ENCODE measurements around the gene COPA. TPM values are rescaled to one million over a fixed set of nuclear protein-coding genes. Genes with fewer than 3 reads are reported as not detected.
"Not testable (repeated sequence)": the region's sequence is repeated elsewhere in the genome, so short reads cannot be mapped to it uniquely, and the experiment has no call there.

Gene COPA
- total RNA-seq, 2 donors from 2014 or later: 165 to 172 TPM

GRCh38 chr1:160340146-160340545 lies 2.9 kb downstream of the COPA start:
- intact Hi-C loops (cut with DNase I): no loop called here
- no peak for DNase-seq (ENCODE audit: low spot score)

- intact Hi-C loops (cut with DNase I): no loop called here
- DNase-seq (ENCODE audit: low spot score): no peak
Measured at GRCh38 chr1:160338580-160338979, 4.5 kb downstream of the COPA start.

GRCh38 chr1:160332516-160332915 lies 10.5 kb downstream of the COPA start:
- intact Hi-C loops (cut with DNase I): no loop called here

GRCh38 chr1:160330119-160330518 lies 12.9 kb downstream of the COPA start:
- DNase-seq (ENCODE audit: low spot score): no peak
- intact Hi-C loops (cut with DNase I): no loop called here

More at GRCh38 chr1:160332516-160332915, 10.5 kb downstream of the COPA start:
- DNase-seq (ENCODE audit: low spot score): no peak

GRCh38 chr1:160328184-160328583 lies 14.9 kb downstream of the COPA start:
- DNase-seq (ENCODE audit: low spot score): no peak
- intact Hi-C loops (cut with DNase I): no loop called here

GRCh38 chr1:160326418-160326817 lies 16.6 kb downstream of the COPA start:
- DNase-seq (ENCODE audit: low spot score): no peak
- intact Hi-C loops (cut with DNase I): no loop called here

GRCh38 chr1:160325252-160325651 lies 17.8 kb downstream of the COPA start:
- DNase-seq (ENCODE audit: low spot score): no peak
- intact Hi-C loops (cut with DNase I): no loop called here

- no peak for DNase-seq (ENCODE audit: low spot score)
- intact Hi-C loops (cut with DNase I): no loop called here
Measured at GRCh38 chr1:160322831-160323230, 20.2 kb downstream of the COPA start.

- intact Hi-C loops (cut with DNase I): no loop called here
Measured at GRCh38 chr1:160315359-160315758, 27.7 kb downstream of the COPA start.

GRCh38 chr1:160309571-160309970 lies 33.5 kb downstream of the COPA start:
- DNase-seq (ENCODE audit: low spot score): no peak
- intact Hi-C loops (cut with DNase I): no loop called here

More at GRCh38 chr1:160315359-160315758, 27.7 kb downstream of the COPA start:
- DNase-seq (ENCODE audit: low spot score): no peak

GRCh38 chr1:160309185-160309557 lies 33.9 kb downstream of the COPA start:
- intact Hi-C loops (cut with DNase I): no loop called here
- DNase-seq (ENCODE audit: low spot score): no peak

- intact Hi-C loops (cut with DNase I): no loop called here
- no peak for DNase-seq (ENCODE audit: low spot score)
Measured at GRCh38 chr1:160308451-160309184, 34.4 kb downstream of the COPA start.

- DNase-seq (ENCODE audit: low spot score): no peak
- intact Hi-C loops (cut with DNase I): no loop called here
Measured at GRCh38 chr1:160307118-160307791, 35.8 kb downstream of the COPA start.

- intact Hi-C loops (cut with DNase I): no loop called here
- no peak for DNase-seq (ENCODE audit: low spot score)
Measured at GRCh38 chr1:160300173-160300572, 42.9 kb downstream of the COPA start.

- no peak for DNase-seq (ENCODE audit: low spot score)
- intact Hi-C loops (cut with DNase I): no loop called here
Measured at GRCh38 chr1:160296036-160296435, 47.0 kb downstream of the COPA start.

GRCh38 chr1:160293020-160293968 lies 49.8 kb downstream of the COPA start:
- no peak for DNase-seq (ENCODE audit: low spot score)
- intact Hi-C loops (cut with DNase I): no loop called here

- no peak for DNase-seq (ENCODE audit: low spot score)
- intact Hi-C loops (cut with DNase I): no loop called here
Measured at GRCh38 chr1:160291248-160292220, 51.5 kb downstream of the COPA start.

- intact Hi-C loops (cut with DNase I); DNase-seq (ENCODE audit: low spot score): not testable (repeated sequence)
Measured at GRCh38 chr1:160287769-160288168, 55.3 kb downstream of the COPA start.

- DNase-seq (ENCODE audit: low spot score): no peak
- intact Hi-C loops (cut with DNase I): no loop called here
Measured at GRCh38 chr1:160285506-160285905, 57.5 kb downstream of the COPA start.

Measured in posterior vena cava (tissue), 2 donors.